Measurements from ENCODE around the gene PKLR. TPM values are rescaled to one million over a fixed set of nuclear protein-coding genes. Genes with fewer than 3 reads are reported as not detected.
A peak's percentile ranks its signal among the peaks of the same experiment; 100 is the strongest.

Gene PKLR
- total RNA-seq, 1 experiment from 2014 or later: 0.17 TPM

DNA sequence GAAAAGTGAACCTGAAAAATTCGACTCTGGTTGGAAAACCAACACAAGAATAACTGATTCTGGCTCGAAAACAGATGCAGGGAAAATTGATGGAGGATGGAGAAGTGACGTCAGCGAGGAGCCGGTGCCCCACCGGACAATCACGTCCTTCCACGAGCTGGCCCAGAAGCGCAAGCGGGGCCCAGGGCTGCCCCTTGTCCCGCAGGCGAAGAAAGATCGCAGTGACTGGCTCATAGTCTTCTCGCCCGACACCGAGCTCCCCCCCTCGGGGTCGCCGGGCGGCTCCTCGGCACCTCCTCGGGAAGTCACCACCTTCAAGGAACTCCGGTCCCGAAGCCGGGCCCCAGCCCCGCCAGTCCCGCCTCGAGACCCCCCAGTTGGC lies 21.3 kb upstream of the PKLR start:
- DNase-seq (ENCODE audit: low read depth, low spot score) (no peak), ATAC-seq (no peak)
- TF ChIP-seq ZNF274 (IDR thresholded peaks at IDR 0.05; ENCODE audit: low read depth, low read length): no peak
- TF ChIP-seq ZFX (IDR thresholded peaks at IDR 0.05): no peak
- no peak for TF ChIP-seq EZH2phosphoT487 (IDR thresholded peaks at IDR 0.05; ENCODE audit: borderline replicate concordance)
- no peak for TF ChIP-seq CBX3 (IDR thresholded peaks at IDR 0.05; ENCODE audit: low read depth)
- no peak for TF ChIP-seq TCF7L2 (IDR thresholded peaks at IDR 0.05; ENCODE audit: borderline replicate concordance, extremely low read depth, insufficient read depth, insufficient read length)
- no peak for TF ChIP-seq YY1 (IDR thresholded peaks at IDR 0.05; ENCODE audit: extremely low read depth, insufficient replicate concordance, low read depth, low read length)
- TF ChIP-seq, protein P1, sequence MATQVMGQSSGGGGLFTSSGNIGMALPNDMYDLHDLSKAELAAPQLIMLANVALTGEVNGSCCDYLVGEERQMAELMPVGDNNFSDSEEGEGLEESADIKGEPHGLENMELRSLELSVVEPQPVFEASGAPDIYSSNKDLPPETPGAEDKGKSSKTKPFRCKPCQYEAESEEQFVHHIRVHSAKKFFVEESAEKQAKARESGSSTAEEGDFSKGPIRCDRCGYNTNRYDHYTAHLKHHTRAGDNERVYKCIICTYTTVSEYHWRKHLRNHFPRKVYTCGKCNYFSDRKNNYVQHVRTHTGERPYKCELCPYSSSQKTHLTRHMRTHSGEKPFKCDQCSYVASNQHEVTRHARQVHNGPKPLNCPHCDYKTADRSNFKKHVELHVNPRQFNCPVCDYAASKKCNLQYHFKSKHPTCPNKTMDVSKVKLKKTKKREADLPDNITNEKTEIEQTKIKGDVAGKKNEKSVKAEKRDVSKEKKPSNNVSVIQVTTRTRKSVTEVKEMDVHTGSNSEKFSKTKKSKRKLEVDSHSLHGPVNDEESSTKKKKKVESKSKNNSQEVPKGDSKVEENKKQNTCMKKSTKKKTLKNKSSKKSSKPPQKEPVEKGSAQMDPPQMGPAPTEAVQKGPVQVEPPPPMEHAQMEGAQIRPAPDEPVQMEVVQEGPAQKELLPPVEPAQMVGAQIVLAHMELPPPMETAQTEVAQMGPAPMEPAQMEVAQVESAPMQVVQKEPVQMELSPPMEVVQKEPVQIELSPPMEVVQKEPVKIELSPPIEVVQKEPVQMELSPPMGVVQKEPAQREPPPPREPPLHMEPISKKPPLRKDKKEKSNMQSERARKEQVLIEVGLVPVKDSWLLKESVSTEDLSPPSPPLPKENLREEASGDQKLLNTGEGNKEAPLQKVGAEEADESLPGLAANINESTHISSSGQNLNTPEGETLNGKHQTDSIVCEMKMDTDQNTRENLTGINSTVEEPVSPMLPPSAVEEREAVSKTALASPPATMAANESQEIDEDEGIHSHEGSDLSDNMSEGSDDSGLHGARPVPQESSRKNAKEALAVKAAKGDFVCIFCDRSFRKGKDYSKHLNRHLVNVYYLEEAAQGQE (IDR thresholded peaks at IDR 0.05; ENCODE audit: low read depth): no peak
- TF ChIP-seq CEBPB (IDR thresholded peaks at IDR 0.05; ENCODE audit: low read depth): no peak
- TF ChIP-seq ELF1 (IDR thresholded peaks at IDR 0.05; ENCODE audit: borderline replicate concordance, low read depth): no peak
- TF ChIP-seq, protein P2, sequence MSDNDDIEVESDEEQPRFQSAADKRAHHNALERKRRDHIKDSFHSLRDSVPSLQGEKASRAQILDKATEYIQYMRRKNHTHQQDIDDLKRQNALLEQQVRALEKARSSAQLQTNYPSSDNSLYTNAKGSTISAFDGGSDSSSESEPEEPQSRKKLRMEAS (IDR thresholded peaks at IDR 0.05): no peak
- TF ChIP-seq EGR1 (IDR thresholded peaks at IDR 0.05; ENCODE audit: low read depth): no peak
- TF ChIP-seq SP1 (IDR thresholded peaks at IDR 0.05; ENCODE audit: low read depth): no peak
- no peak for TF ChIP-seq POLR2AphosphoS5 (IDR thresholded peaks at IDR 0.05; ENCODE audit: low read depth, low read length)
- no peak for TF ChIP-seq RAD21 (IDR thresholded peaks at IDR 0.05; ENCODE audit: low read depth)
- TF ChIP-seq, protein P3, sequence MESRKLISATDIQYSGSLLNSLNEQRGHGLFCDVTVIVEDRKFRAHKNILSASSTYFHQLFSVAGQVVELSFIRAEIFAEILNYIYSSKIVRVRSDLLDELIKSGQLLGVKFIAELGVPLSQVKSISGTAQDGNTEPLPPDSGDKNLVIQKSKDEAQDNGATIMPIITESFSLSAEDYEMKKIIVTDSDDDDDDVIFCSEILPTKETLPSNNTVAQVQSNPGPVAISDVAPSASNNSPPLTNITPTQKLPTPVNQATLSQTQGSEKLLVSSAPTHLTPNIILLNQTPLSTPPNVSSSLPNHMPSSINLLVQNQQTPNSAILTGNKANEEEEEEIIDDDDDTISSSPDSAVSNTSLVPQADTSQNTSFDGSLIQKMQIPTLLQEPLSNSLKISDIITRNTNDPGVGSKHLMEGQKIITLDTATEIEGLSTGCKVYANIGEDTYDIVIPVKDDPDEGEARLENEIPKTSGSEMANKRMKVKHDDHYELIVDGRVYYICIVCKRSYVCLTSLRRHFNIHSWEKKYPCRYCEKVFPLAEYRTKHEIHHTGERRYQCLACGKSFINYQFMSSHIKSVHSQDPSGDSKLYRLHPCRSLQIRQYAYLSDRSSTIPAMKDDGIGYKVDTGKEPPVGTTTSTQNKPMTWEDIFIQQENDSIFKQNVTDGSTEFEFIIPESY (IDR thresholded peaks at IDR 0.05; ENCODE audit: extremely low read depth, insufficient replicate concordance, low read length): no peak
- TF ChIP-seq POLR2A (IDR thresholded peaks at IDR 0.05; ENCODE audit: borderline replicate concordance, extremely low read depth, insufficient read depth, insufficient read length): no peak
- RAD21 ChIA-PET (ENCODE audit: low non-redundant PET in 1 of 2, low total read pairs in 2 of 2, uncharacterized antibody in 2 of 2, unreplicated experiment in 2 of 2): no interaction called here
- POLR2A ChIA-PET: interaction anchor here (0.6 kb wide), 1 partner anchor 254 kb away, joined by 4 read pairs; no protein-coding TSS in a partner anchor
- peak overlapping the region; percentile 100 for H3K4me2 ChIP-seq (ENCODE audit: low read length)
- no peaks in the 10 kb centered on the region for H4K20me1 ChIP-seq (ENCODE audit: insufficient read depth)
- intact Hi-C loops (cut with micrococcal nuclease): loop anchor here (5.0 to 10.0 kb wide), 2 partner anchors 148 to 270 kb away; partner anchors contain the start of genes KRTCAP2 and TRIM46
- H3K4me1 ChIP-seq (ENCODE audit: control insufficient read depth in 1 of 2, insufficient read depth in 2 of 2, low read length in 2 of 2): peaks cover 15 to 25% of the 10 kb centered on the region in 2 experiments
- peak overlapping the region; percentile 83 to 96 for H3K4me3 ChIP-seq (replicated peaks in 1 of 2; ENCODE audit: low read depth in 1 of 2, low read length in 2 of 2)
- H3K27ac ChIP-seq (ENCODE audit: low read depth, low read length): peak overlapping the region; percentile 96
- H3K9me3 ChIP-seq (ENCODE audit: control insufficient read depth in 1 of 2, insufficient read depth in 1 of 2, low read depth in 1 of 2, low read length in 2 of 2): no peaks in the 10 kb centered on the region
- CTCF ChIA-PET: interaction anchor here (1.0 to 3.9 kb wide), 2 partner anchors 72 to 149 kb away, joined by 5 to 44 read pairs; partner anchors contain the start of gene KRTCAP2
- H3K9ac ChIP-seq (ENCODE audit: low read length): peak overlapping the region; percentile 87
- peaks cover 24 to 36% of the 10 kb centered on the region in 2 experiments; a peak in 3 of 4 replicates for H3K36me3 ChIP-seq (ENCODE audit: control insufficient read depth in 1 of 2, insufficient read depth in 2 of 2, low read length in 2 of 2)
- BruUV-seq (replicated peaks): no TSS peak
- peaks cover 32% of the 10 kb centered on the region; the same call in 1 of the 2 replicates for H3K79me2 ChIP-seq (ENCODE audit: insufficient read depth, low read length)
- H3K9me2 ChIP-seq (ENCODE audit: insufficient read depth): no peaks in the 10 kb centered on the region
- no peak overlapping the region for H2AFZ ChIP-seq (ENCODE audit: low read depth, low read length, poor library complexity, severe bottlenecking)
- H3K27me3 ChIP-seq (ENCODE audit: insufficient read depth, low read length): no peaks in the 10 kb centered on the region
